Breast epithelium (tissue), 3 donors: ENCODE results near the gene ABTB2.

ENCODE experiments used
- CTCF ChIP-seq, 3 donors: fragments of 450-650 bp; IDR thresholded peaks; one replicate each; pipeline ENCODE4 v1.5.1; 2016 to 2017; ENCODE audit warnings: antibody characterized with exemption in 3 of 3, mild to moderate bottlenecking in 3 of 3, moderate library complexity in 3 of 3
- POLR2AphosphoS5 ChIP-seq, 3 donors: sonication (generic); formaldehyde crosslinking; IDR thresholded peaks; one replicate each; pipeline ENCODE4 v1.6.1; 2017; ENCODE audit warnings: antibody characterized with exemption in 3 of 3

- TF ChIP-seq CTCF (IDR thresholded peaks at IDR 0.05) = no peak
- no peak for TF ChIP-seq POLR2AphosphoS5 (IDR thresholded peaks at IDR 0.05)
These were observed 197.0 kb downstream of the ABTB2 start for GRCh38 chr11:34160791-34161190.
